Measurements from ENCODE around the gene DCBLD2. TPM values are rescaled to one million over a fixed set of nuclear protein-coding genes. Genes with fewer than 3 reads are reported as not detected.

DCBLD2 gene
- total RNA-seq, 1 experiment from 2014 or later, result 265 TPM

DNA sequence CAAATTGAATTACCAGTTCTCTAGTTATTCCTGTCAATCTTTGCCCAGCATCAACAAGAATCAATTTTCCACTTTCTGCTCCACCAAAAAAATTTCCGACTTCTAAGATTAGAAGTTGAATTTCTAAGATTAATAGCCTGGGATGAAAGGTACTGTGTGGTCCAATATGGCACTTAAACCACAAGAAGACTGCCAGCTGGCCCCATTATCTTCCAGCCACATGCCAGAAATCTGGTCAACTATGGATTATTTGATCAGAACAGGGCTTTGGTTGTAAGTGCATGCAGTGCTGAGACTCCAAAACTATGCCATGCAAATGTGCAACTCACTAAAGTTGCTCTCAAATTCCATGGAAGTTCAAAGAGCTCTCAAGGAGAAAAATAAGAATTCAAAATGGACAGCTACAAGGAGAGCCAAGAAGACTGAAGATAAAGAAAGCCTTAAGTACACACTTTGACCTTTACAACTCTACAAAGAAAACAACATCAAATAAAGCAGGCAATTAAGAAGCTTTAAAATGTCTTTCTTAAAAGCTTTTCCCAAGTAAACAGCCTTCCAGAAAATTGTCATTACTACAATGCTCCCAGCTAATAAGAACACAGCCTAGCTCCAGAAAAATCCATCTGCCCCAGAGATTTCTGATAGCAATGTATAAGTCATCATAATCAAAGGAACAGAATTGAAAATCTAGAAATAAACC is 74.1 kb downstream of the DCBLD2 start:
- Histone ChIP-seq H3K9me3 (ENCODE audit: low read length) (no peaks in the 10 kb centered on the region), H3K4me2 (ENCODE audit: low read length) (no peak overlapping the region), H3K36me3 (ENCODE audit: low read depth, low read length) (peaks cover 29% of the 10 kb centered on the region; the same call in 1 of the 2 replicates), H3K79me2 (ENCODE audit: low read length) (peaks cover 44% of the 10 kb centered on the region), H3F3A (ENCODE audit: low read length, unreplicated experiment) (peaks cover 9% of the 10 kb centered on the region), H2AFZ (ENCODE audit: low read length) (no peak overlapping the region), H3K9ac (ENCODE audit: low read length) (no peak overlapping the region), H3K9me2 (replicated peaks; ENCODE audit: low read length) (no peaks in the 10 kb centered on the region), H3K4me1 (ENCODE audit: insufficient read depth, low read length) (no peaks in the 10 kb centered on the region), H4K20me1 (ENCODE audit: low read length) (no peaks in the 10 kb centered on the region; the same call in 1 of the 2 replicates), H3K27me3 (ENCODE audit: low read length) (no peaks in the 10 kb centered on the region), H3K4me3 (ENCODE audit: low read length) (no peak overlapping the region), H3K27ac (ENCODE audit: low read length) (no peak overlapping the region)
- DNase-seq (no peak), ATAC-seq (no peak)
- intact Hi-C loops (cut with micrococcal nuclease), result no loop called here
- ChIA-PET POLR2A (ENCODE audit: unreplicated experiment) (interaction anchor here (0.6 kb wide), 1 partner anchor 144 kb away, joined by 3 read pairs; no protein-coding TSS in a partner anchor), CTCF (no interaction called here)
- no peak for TF ChIP-seq EZH2phosphoT487 (IDR thresholded peaks at IDR 0.05; ENCODE audit: borderline replicate concordance, low read length)
- TF ChIP-seq, protein P1, sequence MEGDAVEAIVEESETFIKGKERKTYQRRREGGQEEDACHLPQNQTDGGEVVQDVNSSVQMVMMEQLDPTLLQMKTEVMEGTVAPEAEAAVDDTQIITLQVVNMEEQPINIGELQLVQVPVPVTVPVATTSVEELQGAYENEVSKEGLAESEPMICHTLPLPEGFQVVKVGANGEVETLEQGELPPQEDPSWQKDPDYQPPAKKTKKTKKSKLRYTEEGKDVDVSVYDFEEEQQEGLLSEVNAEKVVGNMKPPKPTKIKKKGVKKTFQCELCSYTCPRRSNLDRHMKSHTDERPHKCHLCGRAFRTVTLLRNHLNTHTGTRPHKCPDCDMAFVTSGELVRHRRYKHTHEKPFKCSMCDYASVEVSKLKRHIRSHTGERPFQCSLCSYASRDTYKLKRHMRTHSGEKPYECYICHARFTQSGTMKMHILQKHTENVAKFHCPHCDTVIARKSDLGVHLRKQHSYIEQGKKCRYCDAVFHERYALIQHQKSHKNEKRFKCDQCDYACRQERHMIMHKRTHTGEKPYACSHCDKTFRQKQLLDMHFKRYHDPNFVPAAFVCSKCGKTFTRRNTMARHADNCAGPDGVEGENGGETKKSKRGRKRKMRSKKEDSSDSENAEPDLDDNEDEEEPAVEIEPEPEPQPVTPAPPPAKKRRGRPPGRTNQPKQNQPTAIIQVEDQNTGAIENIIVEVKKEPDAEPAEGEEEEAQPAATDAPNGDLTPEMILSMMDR (conservative IDR thresholded peaks at IDR 0.05; ENCODE audit: low read depth, low read length), result no peak
- no peak for TF ChIP-seq EZH2 (IDR thresholded peaks at IDR 0.05; ENCODE audit: low read length, unreplicated experiment)
- BruUV-seq (replicated peaks), result no TSS peak

DNA sequence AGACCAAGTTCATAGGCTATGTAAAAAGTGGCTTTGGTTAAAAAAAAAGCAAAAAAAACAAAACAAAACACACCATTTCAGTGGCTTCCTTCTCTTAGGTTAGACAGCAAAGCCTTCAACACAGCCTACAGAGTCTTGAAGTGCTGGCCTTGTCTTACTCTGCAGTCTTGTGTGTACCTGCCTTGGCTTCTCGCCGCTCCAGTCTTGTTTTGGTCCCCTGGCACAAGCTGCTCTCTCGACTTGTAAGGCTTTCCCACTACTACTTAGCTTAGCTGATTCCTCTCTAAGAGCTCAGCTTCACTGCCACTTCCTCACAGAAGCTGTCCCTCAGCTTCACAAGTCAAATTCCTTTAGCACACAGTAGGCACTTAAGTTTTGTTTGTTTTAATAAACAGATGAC is 75.4 kb downstream of the DCBLD2 start:
- H3K36me3 ChIP-seq (ENCODE audit: low read depth, low read length), result peaks cover 40% of the 10 kb centered on the region
- H3K9me3 ChIP-seq (ENCODE audit: low read length), result no peaks in the 10 kb centered on the region
- no peaks in the 10 kb centered on the region for H3K9me2 ChIP-seq (replicated peaks; ENCODE audit: low read length)
- BruUV-seq (replicated peaks), result no TSS peak
- DNase-seq (no peak), ATAC-seq (no peak)
- H3K9ac ChIP-seq (ENCODE audit: low read length), result no peak overlapping the region
- H3K4me1 ChIP-seq (ENCODE audit: insufficient read depth, low read length), result no peaks in the 10 kb centered on the region
- no peak overlapping the region for H3K27ac ChIP-seq (ENCODE audit: low read length)
- TF ChIP-seq EZH2 (IDR thresholded peaks at IDR 0.05; ENCODE audit: low read length, unreplicated experiment) (no peak), EZH2phosphoT487 (IDR thresholded peaks at IDR 0.05; ENCODE audit: borderline replicate concordance, low read length) (no peak)
- TF ChIP-seq, protein P1 (conservative IDR thresholded peaks at IDR 0.05; ENCODE audit: low read depth, low read length), result no peak
- H3K79me2 ChIP-seq (ENCODE audit: low read length), result peaks cover 44% of the 10 kb centered on the region
- CTCF ChIA-PET, result interaction anchor here (0.6 kb wide), 1 partner anchor 62 kb away, joined by 3 read pairs; no protein-coding TSS in a partner anchor
- H4K20me1 ChIP-seq (ENCODE audit: low read length), result no peaks in the 10 kb centered on the region; the same call in 1 of the 2 replicates
- POLR2A ChIA-PET (ENCODE audit: unreplicated experiment), result interaction anchor here (0.7 kb wide), 1 partner anchor 159 kb away, joined by 5 read pairs; no protein-coding TSS in a partner anchor
- no peaks in the 10 kb centered on the region for H3K27me3 ChIP-seq (ENCODE audit: low read length)
- no peak overlapping the region for H2AFZ ChIP-seq (ENCODE audit: low read length)
- peaks cover 15% of the 10 kb centered on the region for H3F3A ChIP-seq (ENCODE audit: low read length, unreplicated experiment)
- no peak overlapping the region for H3K4me2 ChIP-seq (ENCODE audit: low read length)
- intact Hi-C loops (cut with micrococcal nuclease), result no loop called here
- H3K4me3 ChIP-seq (ENCODE audit: low read length), result no peak overlapping the region

DNA sequence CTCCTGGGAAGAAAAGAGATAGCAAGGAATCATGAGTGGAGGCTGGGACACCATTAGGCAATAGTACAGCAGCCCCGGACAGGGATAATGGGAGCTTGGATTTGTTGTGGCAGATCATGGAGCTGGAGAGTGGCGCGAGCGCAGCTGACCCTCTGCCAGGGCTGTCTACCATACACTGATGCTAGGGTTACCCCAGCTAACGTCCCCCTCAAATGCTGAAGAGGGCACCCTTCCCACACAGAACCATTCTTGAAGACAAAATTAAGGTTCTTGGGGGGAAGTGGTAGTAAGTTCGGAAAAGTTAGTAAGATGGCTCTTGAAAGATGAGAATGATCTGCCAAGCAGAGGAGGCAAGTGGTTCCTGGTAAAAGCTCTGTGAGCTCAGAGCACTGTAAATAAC is 77.2 kb downstream of the DCBLD2 start:
- H2AFZ ChIP-seq (ENCODE audit: low read length), result no peak overlapping the region
- intact Hi-C loops (cut with micrococcal nuclease), result no loop called here
- no peak overlapping the region for H3K4me3 ChIP-seq (ENCODE audit: low read length)
- no peak overlapping the region for H3K4me2 ChIP-seq (ENCODE audit: low read length)
- peaks cover 28% of the 10 kb centered on the region for H3F3A ChIP-seq (ENCODE audit: low read length, unreplicated experiment)
- peak overlapping the region; percentile 15; the same call in 1 of the 2 replicates for H3K27ac ChIP-seq (ENCODE audit: low read length)
- no peak overlapping the region for H3K9ac ChIP-seq (ENCODE audit: low read length)
- no peaks in the 10 kb centered on the region for H3K4me1 ChIP-seq (ENCODE audit: insufficient read depth, low read length)
- ATAC-seq (no peak), DNase-seq (no peak)
- no peaks in the 10 kb centered on the region for H3K27me3 ChIP-seq (ENCODE audit: low read length)
- no peaks in the 10 kb centered on the region; the same call in 1 of the 2 replicates for H4K20me1 ChIP-seq (ENCODE audit: low read length)
- H3K36me3 ChIP-seq (ENCODE audit: low read depth, low read length), result peaks cover 57% of the 10 kb centered on the region
- TF ChIP-seq, protein P1 (conservative IDR thresholded peaks at IDR 0.05; ENCODE audit: low read depth, low read length), result 0 out of 2 replicates have a peak, but pooled peaks have one; percentile 14
- TF ChIP-seq EZH2 (IDR thresholded peaks at IDR 0.05; ENCODE audit: low read length, unreplicated experiment), result no peak
- POLR2A ChIA-PET (ENCODE audit: unreplicated experiment), result no interaction called here
- H3K9me2 ChIP-seq (replicated peaks; ENCODE audit: low read length), result no peaks in the 10 kb centered on the region
- H3K9me3 ChIP-seq (ENCODE audit: low read length), result no peaks in the 10 kb centered on the region
- BruUV-seq (replicated peaks), result no TSS peak
- CTCF ChIA-PET, result no interaction called here
- peaks cover 44% of the 10 kb centered on the region for H3K79me2 ChIP-seq (ENCODE audit: low read length)
